Stimulated activated CD8-positive, alpha-beta memory T cell treated with anti-CD3 and anti-CD28 coated beads, Interleukin-4, amount 100 ng/mL, for 4 hours (primary cell): ENCODE results near the gene FGFR2.

Experiments used
- DNase-seq, 2 donors: peaks; one replicate each; pipeline ENCODE4 v3.0.0-alpha.2; 2020; ENCODE audit warnings: low read depth in 2 of 2, low spot score in 1 of 2

The FGFR2 gene

DNA sequence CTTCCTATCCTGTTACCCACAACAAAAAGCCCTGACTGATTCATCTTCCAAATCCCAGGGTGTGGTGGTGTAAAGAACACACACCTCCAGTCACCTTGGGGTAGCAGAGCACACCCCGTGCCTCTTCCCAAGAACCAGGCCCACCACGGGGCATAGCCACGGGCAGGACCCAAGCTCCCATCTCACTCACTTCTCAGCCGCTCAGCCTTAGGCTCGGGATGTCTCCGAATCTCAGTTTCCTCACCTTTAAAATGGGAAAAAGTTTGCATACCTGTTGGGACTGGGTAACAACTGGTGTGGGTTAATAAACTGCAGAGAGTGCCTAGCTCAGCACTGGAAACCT, 139.0 kb downstream of the FGFR2 start:
- no peak for DNase-seq

DNA sequence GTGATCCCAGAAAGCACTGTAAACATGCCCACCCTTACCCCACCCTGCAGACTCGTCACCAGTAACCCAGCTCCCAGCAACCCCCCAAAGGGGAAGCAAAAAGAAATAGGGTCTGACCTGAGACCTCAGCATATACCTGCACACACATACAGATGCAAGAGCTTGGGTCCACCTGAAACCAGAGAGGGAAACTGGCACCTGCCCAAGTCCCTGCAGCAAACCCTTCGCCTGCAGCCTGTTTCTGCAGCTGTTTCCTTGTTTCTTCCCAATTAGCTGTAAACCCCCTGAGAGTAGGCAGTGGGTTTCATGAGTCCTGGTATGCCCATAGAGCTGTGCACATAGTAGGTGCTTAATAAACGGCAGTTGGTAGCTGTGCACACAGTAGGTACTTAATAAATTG, 140.5 kb downstream of the FGFR2 start:
- no peak for DNase-seq

DNA sequence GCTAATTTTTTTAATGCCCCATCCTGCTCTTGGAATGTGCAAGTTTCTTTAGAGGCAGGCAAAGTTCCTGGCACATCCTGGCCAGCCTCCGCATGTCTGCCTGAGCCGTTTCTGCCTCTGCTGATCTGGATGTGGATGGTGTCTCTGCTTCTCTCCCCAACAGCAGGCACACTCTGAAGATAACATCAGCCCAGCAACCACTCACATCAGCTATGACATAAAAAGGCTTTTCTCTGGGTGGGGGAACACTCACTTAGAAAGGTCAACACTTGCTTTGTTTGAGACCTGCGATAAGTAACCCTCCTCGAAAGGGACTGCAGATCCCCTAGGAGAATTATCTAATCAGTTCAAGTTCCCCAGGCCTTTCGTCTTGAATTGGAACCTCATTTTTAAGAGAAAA, 142.9 kb downstream of the FGFR2 start:
- DNase-seq, result no peak

DNA sequence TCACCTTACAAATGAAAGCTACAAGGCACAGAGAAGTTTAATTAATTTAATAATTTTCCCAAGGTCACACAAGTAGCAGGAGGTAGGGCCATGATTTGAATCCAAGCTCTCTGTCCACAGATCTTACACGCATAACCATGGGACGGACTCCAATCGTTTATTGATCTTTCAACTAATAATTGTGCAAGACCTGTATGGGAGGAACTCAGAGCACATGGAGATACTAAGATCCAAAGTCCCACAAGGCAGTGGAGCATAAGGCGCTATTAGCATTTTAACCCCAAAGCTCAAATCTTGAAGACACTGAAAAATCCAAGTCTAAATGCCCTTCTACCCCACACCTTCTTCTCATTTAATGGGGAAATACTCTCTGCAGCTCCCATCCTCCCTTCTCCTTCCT, 143.5 kb downstream of the FGFR2 start:
- no peak for DNase-seq

DNA sequence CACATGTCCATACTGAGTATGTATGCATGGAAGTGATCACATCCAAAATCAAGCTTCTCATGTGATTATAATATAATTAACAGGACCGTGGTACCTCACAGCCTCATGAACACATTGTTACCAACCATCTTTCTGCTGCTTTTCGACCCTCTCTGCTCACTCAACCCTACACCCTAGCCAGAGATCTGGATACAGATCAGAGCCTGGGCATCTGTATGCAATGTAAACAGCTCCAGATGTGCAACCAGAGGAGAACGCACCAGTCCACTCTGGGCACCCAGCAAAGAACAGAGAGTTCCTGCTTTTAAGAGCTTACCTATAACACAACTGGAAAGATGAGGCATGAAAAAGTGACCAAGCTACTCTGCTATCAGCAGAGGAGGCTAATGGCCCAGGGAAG, 145.1 kb downstream of the FGFR2 start:
- no peak for DNase-seq

DNA sequence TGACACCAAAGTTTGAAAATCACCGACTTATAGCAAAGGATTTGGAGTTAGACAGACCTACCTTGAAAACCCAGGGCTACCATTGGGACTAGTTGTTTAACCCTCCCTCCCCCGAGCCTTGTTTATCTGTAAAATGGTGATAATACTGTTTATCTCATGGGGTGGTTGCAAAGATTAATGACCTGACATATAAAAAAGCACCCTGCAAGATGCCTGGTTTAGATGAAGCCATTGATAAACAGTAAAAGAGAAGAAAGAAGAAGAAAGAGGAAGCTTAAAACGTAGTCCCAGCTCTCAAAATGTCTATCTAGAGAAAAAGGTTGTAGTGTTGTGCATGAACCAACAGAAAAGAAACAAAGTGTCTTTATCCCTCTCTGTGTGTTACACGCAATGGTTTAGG, 145.7 kb downstream of the FGFR2 start:
- no peak for DNase-seq

DNA sequence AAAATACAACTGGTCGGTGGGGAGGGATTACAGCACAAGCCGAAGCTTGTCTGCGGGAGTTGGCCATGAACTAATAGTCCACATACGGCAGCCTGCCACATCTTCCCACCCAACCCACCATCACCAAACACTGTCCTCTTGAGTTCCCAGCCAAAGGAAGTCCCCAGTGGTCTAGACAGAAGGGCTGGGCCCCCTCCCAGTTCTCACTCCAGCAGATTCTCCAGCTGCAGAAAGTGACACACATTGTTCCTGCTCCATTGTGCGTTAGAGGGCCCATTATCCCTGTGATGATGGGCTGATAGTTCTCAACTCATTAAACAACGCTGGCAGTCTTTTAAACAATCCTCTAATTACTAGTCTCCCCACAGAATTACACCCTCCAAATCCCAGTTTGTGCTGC, 148.0 kb downstream of the FGFR2 start:
- DNase-seq, result no peak

DNA sequence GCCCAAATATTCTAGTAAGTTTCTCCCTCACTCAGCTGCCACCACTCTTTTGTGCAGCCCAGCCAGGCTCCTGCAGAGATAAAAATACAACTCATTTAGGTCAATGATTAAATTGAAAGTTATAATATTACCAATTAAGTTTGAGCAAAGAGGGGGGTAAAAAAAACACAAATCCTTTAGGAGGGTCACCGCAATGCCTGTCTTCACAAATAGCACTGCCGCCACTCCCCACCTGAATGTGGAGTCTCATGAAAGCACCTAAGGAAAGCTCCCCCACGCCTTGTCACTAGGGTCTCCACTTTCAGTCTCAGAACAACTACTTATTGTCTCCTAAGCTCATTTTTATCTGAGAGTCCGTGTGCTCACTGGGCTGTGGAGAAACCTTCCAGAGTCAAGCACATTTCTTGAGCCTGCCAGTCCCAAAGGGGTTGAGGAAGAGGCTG, 148.7 kb downstream of the FGFR2 start:
- no peak for DNase-seq

DNA sequence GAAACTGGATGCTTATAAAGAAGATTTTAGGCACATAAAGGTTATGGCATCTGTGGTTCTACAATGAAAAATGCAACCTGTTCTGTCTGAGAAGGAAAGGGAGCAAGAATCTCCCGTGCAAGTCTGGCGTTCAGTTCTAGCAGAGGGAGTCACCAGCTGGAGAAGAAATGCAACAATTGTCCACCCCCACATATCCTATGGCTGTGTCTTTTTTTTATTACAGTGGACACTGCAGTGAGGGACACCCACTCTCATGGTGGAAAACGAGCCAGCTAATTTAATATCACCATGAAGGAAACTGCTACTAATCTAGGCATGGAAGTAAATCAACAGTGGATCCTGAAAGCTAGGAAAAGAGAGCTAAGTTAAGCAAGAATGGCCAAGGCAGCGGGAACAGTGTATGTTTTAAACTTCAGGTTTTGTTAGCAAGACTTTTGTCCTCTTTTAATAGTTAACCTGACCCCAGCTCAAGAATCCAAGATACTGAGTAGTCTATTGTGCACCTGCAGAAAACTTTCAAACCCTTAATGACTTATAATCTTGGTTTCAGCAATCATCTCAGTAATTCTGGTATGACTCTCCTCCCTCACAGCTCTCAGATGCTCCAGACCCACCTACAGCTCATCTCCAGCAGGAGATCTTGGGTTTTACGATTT, 149.3 kb downstream of the FGFR2 start:
- no peak for DNase-seq

DNA sequence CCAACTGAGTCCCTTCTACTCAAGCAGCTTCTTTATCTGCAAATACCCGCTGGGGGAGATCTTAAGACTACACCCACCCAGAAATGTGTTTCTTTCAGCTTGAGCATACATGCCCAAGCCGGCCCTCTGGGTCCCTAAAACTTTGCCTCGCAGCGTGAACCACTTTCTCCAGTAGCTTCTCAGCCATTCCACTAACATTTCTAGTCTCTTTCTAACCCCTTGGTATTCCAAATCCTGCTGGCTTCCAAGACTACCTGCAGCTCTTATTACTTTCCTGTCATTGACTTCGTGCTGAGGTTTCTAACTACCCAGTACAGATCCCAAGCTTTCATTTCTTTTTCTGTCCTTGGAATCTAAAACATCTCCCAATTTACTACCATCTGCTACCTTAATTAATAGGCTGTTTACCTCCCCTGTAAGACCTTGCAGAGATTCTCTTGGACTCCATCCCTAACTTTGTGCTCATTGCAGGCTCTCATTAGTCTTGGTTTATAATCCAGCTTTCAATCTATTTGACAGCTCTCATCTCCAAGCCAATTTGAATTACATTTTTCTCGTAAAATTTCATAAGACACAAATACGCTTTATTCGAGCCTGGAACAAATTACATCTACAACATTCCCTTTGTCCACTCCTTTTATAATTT, 153.6 kb downstream of the FGFR2 start:
- DNase-seq, result no peak

DNA sequence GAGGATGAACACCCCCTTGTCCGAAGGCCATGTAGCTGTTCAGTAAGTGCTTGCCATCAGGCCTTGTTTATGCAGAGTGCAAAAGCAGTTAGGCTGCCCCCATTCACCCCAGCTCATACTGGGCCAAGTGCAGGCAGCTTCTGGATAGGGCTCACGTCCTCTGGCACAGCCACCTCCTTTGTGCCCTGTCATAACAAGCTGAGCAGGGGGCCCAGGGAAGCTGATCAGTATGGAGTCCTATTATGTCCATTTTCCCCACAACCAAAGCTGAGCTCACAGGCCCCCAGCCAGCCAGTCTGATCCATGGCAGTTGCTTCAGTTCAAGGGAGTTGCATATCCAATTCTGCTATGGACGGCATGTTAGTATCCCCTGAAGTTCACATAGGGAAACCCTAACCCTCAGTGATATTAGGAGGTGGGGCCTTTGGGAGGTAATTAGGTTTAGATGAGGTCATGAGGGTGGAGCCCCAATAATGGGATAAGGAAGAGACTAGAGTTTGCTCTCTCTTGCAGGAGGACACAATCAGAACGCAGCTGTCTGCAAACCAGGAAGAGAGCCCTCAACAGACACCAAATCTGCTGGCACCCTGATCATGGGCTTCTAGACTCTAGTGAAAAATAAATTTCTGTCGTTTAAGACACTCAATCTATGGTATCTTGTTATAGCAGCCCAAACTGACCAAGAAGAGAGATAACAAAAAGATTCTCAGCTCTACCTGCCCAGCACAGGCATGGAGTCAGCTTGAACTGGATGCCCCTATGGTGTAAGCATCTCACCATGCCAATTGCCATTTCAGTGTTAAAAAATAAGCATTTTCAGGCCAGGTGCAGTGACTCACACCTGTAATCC, 155.9 kb downstream of the FGFR2 start:
- DNase-seq, result no peak

DNA sequence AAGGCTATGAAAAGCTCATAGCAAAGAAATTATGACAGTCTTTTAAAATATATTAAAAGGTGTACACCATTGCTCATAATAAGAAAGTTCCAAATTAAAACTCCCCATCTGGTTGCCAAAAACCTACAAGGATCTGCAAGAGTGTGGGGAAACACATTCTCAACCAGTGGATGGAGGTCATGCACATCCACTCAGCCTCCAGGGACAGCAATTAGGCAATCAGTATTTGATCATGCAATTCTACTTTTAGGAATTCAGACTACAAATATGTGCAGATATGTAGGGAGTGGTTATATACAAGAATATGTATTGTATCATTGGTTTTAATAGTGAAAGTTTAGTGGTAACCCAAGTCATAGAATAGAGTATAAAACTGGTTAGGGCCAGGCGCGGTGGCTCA, 157.8 kb downstream of the FGFR2 start:
- DNase-seq, result no peak

DNA sequence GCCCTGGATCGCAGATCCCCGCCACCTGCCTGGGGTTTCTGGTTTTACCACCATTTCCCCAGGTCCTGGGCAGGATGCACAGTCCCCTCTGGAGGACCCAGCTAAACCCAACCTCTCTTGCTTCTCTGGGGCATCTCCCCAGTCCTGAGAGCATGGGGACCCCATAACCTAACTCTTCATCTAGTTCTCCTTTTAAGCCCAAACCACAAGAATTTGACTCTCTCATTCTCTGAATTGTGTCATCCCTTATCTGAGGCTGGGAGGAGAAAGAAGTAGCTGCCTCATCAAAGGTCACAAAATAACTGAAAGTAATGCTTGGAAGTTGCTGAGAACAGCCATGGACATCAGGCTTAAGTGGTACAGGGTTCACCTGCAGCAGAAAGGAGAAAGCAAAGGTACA, 159.9 kb downstream of the FGFR2 start:
- DNase-seq, result no peak

DNA sequence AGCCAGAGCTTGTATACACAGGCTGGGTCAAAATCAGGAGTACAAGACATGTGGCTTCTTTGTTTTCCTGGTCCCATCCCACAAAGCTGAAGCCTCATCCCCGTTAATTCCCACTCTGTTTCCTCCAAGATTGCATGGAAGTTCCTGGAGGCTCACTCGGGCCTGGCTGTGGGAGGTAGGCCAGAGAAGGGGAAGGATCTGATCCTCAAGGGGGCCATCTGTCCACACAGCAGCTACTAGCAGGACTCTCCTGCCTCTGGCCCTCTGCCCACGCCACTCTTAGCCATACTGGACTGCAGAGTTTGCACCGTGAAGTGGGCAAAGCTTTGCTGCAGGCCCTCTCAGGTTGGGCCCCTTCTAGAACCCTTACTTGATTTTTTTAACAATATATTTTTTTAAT, 160.6 kb downstream of the FGFR2 start:
- DNase-seq, result no peak

DNA sequence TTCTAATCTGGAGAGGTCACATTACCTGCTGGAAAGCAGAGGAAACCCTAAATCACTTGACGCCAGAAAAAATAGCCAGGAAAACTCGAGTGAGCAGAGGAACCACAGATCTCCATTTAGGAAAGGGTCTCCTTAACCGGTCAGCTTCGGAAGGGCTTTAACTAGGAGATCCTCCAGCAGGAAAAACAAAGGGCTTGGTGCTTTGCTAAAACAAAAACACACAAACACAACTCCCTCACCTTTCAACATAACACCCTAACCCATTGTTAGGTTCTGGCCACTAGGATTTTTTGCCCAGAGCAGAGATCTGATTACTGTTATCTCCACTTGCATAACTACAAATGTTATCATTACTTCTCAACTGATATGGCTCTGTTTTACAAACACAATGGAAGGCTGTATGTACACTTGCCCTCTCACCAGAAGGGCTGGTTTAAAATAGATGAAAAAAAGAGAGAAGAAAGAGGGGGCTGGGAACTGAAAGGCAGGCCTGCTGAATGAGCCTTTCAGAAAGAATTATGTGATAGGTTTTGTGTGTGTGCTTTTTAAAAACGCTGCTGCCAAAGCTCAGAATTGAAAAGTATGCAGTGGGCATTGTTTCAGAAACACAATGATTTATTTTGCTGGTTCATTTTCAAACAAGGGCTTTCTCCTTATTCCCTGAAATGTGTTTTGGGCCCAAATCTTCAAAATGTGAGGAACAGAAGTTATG, 161.5 kb downstream of the FGFR2 start:
- no peak for DNase-seq

DNA sequence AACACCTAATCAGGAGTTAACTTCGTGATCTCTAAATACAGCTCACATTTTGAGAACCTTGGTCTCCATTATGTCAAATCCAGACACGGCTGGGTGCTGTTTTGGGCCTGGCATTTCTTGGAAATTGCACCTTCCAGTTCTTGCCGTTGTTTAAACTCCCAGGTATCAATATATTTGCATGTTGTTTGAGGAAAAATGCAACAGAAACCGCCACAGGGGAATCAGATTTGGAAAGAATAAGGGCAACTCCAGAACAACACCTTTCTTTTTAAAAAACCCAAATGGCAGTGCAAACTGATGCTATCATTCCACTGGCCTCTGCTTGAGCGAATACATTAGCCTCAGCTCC, 162.0 kb downstream of the FGFR2 start:
- no peak for DNase-seq

DNA sequence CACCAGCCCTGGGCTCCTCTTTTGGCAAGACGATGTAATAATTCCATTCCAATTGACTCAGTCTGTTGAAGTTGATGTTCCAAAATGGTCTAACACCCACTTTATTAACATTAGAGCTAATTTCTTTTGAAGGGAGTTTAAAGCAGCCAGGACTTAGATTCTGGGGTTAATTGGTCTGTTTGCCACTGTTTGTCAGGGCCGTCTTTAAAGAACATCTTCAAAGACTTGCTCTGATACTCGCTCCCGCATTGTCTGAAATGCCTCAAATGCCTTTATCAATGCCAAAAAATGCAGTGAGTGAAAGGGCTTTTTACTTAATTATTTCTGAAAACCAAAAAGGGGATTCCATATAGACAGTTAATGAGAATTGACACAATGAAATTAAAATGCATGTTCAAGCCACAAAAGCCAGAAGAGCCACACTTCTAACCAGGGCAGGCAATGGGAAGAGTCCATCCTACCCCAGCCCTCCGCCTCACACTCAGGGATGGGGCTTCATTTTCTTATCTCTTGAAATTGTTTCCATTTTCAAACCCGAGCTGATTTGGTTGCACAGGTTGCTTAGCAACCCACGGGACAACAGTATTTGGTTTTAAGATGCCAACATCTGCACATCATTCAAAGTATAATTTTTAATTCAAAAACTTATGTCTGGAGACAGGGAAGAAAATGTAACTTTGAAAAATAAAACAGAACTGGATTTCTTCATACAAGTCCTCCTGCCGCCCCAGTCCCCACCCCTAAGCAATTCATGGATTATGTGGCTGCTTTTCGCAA, 163.0 kb downstream of the FGFR2 start:
- no peak for DNase-seq

DNA sequence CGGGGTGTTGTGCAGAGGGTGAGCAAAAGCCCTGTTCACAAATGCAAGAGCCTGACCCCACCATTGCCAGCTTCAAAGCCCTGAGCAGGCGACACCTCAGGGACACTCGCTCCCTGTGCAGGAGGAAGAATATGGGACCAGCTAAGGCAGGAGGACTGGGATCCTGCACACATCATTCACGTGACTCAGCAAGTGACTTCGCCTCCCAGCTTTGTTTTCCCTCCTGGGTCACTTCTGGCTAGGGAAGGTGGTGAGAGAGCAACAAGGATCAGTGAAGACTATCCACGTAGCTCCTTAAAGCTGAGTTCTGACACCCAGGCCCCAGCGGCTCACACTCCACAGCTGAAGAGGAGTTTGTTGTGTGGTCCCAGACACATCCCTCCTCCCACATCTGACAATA, 164.3 kb downstream of the FGFR2 start:
- DNase-seq, result no peak

DNA sequence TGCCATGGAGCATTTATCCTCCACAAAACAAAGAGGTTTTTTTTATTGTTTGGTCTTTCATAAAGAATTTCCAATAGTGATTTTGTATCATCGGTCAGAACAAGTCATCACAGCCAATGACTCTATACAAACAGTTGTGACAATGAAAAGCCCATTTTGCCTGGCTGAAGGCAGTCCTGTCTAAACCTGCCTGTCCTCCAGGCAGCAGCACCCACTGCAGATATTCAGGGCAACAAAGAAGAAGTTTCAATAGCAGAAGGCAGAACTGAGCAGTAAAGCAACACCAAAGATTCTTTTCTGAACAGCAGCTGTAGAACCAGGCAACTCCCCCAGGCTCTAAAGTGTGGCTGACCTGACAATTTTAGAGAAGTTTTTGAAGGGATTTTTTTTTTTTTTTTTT, 169.4 kb downstream of the FGFR2 start:
- no peak for DNase-seq
